Measurements from ENCODE around the gene ESRRG. TPM values are rescaled to one million over a fixed set of nuclear protein-coding genes. Genes with fewer than 3 reads are reported as not detected.
A peak's percentile ranks its signal among the peaks of the same experiment; 100 is the strongest.

Gene ESRRG
- total RNA-seq, 1 donor from 2014 or later, result 9.6 TPM

DNA sequence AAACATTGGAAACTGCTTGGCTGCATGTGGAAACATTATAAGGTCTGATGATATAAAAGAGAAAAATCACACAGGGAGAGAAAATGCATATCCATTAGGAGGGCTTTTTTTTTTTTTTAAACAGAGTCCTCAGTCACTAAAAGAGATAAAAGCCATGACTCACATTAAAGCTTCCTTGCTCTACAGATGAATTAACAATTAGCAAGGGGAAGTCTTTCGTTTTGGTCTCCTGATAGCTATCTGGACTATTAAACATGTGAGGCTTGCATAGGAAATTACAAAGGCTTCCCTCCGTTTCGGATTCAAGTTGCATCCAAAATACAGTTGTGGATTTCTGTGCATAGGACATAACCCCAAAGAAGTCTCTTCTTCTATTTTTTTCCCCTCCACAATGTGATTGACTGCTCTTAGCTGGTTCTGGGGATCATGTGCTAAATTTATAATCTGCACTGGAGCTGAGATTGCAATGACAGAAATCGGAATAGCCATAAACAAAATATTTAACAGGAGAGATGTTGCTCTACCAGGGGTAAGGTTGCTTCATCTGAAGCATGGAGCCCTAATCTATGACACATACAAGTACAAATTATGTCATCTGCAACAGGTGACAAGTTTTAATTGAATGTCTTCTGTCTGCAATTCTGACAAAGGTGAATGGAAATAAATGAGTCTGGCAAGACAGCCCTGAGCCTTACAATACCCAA lies 146.8 kb downstream of the ESRRG start:
- Mint-ChIP-seq H3K27me3 (no peaks in the 10 kb centered on the region), H3K36me3 (ENCODE audit: insufficient read depth) (no peaks in the 10 kb centered on the region), H3K27ac (no peak overlapping the region), H3K4me3 (ENCODE audit: low read depth) (no peak overlapping the region), H3K9me3 (ENCODE audit: low read depth) (no peaks in the 10 kb centered on the region), H3K4me1 (ENCODE audit: low read depth) (peaks cover 7% of the 10 kb centered on the region)
- DNase-seq (ENCODE audit: low spot score, unreplicated experiment), result no peak
- TF ChIP-seq, protein P1, sequence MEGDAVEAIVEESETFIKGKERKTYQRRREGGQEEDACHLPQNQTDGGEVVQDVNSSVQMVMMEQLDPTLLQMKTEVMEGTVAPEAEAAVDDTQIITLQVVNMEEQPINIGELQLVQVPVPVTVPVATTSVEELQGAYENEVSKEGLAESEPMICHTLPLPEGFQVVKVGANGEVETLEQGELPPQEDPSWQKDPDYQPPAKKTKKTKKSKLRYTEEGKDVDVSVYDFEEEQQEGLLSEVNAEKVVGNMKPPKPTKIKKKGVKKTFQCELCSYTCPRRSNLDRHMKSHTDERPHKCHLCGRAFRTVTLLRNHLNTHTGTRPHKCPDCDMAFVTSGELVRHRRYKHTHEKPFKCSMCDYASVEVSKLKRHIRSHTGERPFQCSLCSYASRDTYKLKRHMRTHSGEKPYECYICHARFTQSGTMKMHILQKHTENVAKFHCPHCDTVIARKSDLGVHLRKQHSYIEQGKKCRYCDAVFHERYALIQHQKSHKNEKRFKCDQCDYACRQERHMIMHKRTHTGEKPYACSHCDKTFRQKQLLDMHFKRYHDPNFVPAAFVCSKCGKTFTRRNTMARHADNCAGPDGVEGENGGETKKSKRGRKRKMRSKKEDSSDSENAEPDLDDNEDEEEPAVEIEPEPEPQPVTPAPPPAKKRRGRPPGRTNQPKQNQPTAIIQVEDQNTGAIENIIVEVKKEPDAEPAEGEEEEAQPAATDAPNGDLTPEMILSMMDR (IDR thresholded peaks at IDR 0.05; ENCODE audit: unreplicated experiment), result no peak

DNA sequence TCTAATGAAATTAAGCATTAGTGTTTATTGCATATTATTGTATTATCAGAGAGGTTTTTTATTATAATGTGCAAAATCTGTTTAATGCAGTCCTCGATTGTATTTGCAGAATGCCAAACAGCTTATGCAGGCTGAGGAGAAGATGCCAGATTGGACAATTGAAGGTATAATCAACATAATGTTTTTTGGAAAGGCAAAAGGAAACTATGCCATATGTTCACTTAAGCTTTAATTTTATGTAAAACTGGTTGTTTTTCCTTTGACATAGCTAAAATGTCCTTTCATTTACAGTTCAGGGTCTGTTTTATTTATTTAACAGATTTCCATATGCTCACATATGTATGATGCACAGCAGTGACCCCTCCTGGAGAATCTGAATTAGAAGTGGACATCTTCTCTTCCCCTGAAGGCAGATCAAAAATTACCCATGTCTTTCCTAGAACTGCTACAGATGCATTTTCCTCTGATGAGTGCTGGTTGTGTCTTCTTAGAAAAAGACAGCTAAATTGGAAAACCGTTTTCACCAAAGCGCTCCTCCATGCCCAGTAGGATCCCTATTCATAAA lies 156.5 kb downstream of the ESRRG start:
- TF ChIP-seq, protein P1 (IDR thresholded peaks at IDR 0.05; ENCODE audit: unreplicated experiment), result peak; percentile 28
- no peak overlapping the region for H3K27ac Mint-ChIP-seq
- no peak overlapping the region for H3K4me3 Mint-ChIP-seq (ENCODE audit: low read depth)
- H3K36me3 Mint-ChIP-seq (ENCODE audit: insufficient read depth), result no peaks in the 10 kb centered on the region
- no peaks in the 10 kb centered on the region for H3K27me3 Mint-ChIP-seq
- DNase-seq (ENCODE audit: low spot score, unreplicated experiment), result no peak
- H3K9me3 Mint-ChIP-seq (ENCODE audit: low read depth), result no peaks in the 10 kb centered on the region
- H3K4me1 Mint-ChIP-seq (ENCODE audit: low read depth), result no peaks in the 10 kb centered on the region

DNA sequence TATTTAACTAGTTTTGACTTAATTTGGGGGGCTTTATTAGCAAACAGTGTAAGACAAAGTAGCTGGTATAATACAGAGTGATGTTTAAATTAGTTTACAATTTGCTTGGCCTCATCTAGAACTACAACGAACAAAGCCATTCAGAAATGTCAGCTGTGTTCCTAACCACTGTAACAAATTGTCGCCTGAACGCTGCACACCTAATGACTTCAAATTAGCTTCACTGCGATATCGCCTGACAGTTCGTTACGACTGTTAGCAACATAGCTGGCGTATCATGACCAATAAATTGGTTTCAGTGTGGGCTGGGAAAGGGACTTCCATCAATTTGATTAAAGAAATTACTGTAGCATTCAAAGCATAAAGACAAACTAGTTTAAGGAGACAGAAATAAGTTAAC lies 160.1 kb downstream of the ESRRG start:
- Mint-ChIP-seq H3K4me1 (ENCODE audit: low read depth) (no peaks in the 10 kb centered on the region), H3K27me3 (no peaks in the 10 kb centered on the region), H3K27ac (no peak overlapping the region), H3K9me3 (ENCODE audit: low read depth) (no peaks in the 10 kb centered on the region), H3K36me3 (ENCODE audit: insufficient read depth) (no peaks in the 10 kb centered on the region), H3K4me3 (ENCODE audit: low read depth) (no peak overlapping the region)
- no peak for DNase-seq (ENCODE audit: low spot score, unreplicated experiment)
- TF ChIP-seq, protein P1 (IDR thresholded peaks at IDR 0.05; ENCODE audit: unreplicated experiment), result no peak

DNA sequence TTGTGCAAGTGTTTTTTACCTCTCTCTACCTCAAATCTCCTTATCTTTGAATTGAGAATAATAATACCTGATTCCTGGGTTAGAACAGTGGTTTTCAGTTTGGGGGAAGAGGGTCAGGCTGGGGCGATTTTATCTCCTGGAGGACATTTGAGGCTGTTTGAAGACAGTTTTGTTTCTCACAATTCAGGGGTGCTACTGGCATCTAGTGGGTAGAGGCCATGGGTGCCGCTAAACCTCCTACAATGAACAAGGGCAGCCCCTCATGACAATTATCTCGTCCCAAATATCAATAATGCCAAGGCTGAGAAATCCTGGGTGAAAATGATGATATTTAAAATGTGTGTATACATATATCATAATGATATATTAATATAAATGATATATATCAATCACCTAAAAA lies 160.8 kb downstream of the ESRRG start:
- H3K9me3 Mint-ChIP-seq (ENCODE audit: low read depth), result no peaks in the 10 kb centered on the region
- H3K4me1 Mint-ChIP-seq (ENCODE audit: low read depth), result no peaks in the 10 kb centered on the region
- TF ChIP-seq, protein P1 (IDR thresholded peaks at IDR 0.05; ENCODE audit: unreplicated experiment), result no peak
- H3K27me3 Mint-ChIP-seq, result no peaks in the 10 kb centered on the region
- DNase-seq (ENCODE audit: low spot score, unreplicated experiment), result no peak
- no peak overlapping the region for H3K4me3 Mint-ChIP-seq (ENCODE audit: low read depth)
- H3K27ac Mint-ChIP-seq, result no peak overlapping the region
- H3K36me3 Mint-ChIP-seq (ENCODE audit: insufficient read depth), result no peaks in the 10 kb centered on the region

DNA sequence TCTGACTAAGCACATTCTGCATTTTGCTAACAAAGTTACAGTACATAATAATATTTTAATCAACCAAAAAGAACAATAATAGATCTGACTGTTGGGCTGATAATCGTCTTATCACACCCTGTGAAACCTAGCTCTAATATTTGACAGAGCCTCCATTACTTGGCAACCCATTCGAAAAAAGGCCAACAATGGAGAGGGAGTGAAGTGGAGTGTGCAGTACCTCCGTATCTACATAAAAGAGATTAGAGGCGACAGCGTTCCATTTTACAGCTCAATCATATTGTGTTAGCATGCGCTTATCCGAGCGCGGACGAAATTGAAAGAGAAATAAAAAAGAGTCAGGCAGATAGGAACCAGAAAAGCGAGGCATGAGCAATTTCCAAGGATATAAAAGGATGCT lies 162.7 kb downstream of the ESRRG start:
- TF ChIP-seq, protein P1 (IDR thresholded peaks at IDR 0.05; ENCODE audit: unreplicated experiment), result no peak
- no peaks in the 10 kb centered on the region for H3K27me3 Mint-ChIP-seq

More for the DNA sequence above, 162.7 kb downstream of the ESRRG start:
- peaks cover 12% of the 10 kb centered on the region for H3K4me1 Mint-ChIP-seq (ENCODE audit: low read depth)
- H3K27ac Mint-ChIP-seq, result no peak overlapping the region
- no peaks in the 10 kb centered on the region for H3K9me3 Mint-ChIP-seq (ENCODE audit: low read depth)
- no peak for DNase-seq (ENCODE audit: low spot score, unreplicated experiment)
- H3K36me3 Mint-ChIP-seq (ENCODE audit: insufficient read depth), result no peaks in the 10 kb centered on the region
- H3K4me3 Mint-ChIP-seq (ENCODE audit: low read depth), result no peak overlapping the region
